H1 (cell line): Measurements from ENCODE around the gene FRRS1. TPM values are rescaled to one million over a fixed set of nuclear protein-coding genes. Genes with fewer than 3 reads are reported as not detected.

ENCODE experiments used
- POLR2A ChIP-seq, 2 experiments: IDR thresholded peaks; 1 replicate in 1 of 2; 2 replicates in 1 of 2; pipeline ENCODE4 v1.6.1; 2011; ENCODE audit warnings: low read depth in 2 of 2, low read length in 2 of 2, mild to moderate bottlenecking in 2 of 2; ENCODE audit errors: control extremely low read depth in 1 of 2
- polyA plus RNA-seq, 7 experiments: library from polyadenylated mRNA; depleted of rRNA in 3 of 7; stranded (reverse) in 5 of 7; unstranded in 2 of 7; fragments of >200 nt in 5 of 7; fragments of 200-250 nt in 2 of 7; gene quantifications; 1 replicate in 5 of 7; 2 replicates in 1 of 7; 4 replicates in 1 of 7; pipeline versions ENCODE4 v1.2.1 to v1.2.3, GENCODE V29; 2011 to 2013; ENCODE audit warnings: missing spikeins in 2 of 7, mixed read lengths in 2 of 7
- total RNA-seq: library from RNA; stranded (reverse); fragmentation: NEBNext Ultra II Directional; extraction: Animal tissue kit (Norgen Biotek cat#: 25700); gene quantifications from 2 replicates; pipeline ENCODE4 v1.2.1, GENCODE V29; 2021
- TF ChIP-seq, protein P1 (sequence below): fragments of 300-600 bp; sonication (generic); IDR thresholded peaks from 2 replicates; pipeline ENCODE4 v1.7.1; 2012; ENCODE audit warnings: low read length, moderate library complexity, mild to moderate bottlenecking, inconsistent platforms; ENCODE audit not compliant: insufficient replicate concordance

Gene FRRS1
- total and polyA plus RNA-seq, 2 of the 8 experiments (the other 6 are each of a cell fraction or from before 2014, with no cell fraction given) = 3.5 to 6.5 TPM

DNA sequence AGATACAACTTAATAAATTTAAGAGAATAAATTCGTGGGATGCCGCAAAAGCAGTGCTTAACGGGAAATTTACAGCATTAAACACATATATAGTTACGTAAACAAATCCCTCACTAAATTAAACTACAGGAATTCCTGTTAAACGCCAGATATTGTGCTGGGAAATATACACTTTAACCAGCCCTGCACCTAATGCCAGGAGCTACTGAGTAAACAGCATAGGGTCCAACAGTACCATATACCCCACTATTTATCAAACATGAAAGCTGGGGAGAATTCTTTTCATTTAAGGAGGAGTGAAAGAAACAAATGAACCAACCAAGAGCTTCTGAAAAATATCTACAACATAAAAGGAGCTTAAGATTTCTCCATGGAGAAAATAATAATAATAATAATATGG is 11.7 kb downstream of the FRRS1 start (continued):
- TF ChIP-seq, protein P1, sequence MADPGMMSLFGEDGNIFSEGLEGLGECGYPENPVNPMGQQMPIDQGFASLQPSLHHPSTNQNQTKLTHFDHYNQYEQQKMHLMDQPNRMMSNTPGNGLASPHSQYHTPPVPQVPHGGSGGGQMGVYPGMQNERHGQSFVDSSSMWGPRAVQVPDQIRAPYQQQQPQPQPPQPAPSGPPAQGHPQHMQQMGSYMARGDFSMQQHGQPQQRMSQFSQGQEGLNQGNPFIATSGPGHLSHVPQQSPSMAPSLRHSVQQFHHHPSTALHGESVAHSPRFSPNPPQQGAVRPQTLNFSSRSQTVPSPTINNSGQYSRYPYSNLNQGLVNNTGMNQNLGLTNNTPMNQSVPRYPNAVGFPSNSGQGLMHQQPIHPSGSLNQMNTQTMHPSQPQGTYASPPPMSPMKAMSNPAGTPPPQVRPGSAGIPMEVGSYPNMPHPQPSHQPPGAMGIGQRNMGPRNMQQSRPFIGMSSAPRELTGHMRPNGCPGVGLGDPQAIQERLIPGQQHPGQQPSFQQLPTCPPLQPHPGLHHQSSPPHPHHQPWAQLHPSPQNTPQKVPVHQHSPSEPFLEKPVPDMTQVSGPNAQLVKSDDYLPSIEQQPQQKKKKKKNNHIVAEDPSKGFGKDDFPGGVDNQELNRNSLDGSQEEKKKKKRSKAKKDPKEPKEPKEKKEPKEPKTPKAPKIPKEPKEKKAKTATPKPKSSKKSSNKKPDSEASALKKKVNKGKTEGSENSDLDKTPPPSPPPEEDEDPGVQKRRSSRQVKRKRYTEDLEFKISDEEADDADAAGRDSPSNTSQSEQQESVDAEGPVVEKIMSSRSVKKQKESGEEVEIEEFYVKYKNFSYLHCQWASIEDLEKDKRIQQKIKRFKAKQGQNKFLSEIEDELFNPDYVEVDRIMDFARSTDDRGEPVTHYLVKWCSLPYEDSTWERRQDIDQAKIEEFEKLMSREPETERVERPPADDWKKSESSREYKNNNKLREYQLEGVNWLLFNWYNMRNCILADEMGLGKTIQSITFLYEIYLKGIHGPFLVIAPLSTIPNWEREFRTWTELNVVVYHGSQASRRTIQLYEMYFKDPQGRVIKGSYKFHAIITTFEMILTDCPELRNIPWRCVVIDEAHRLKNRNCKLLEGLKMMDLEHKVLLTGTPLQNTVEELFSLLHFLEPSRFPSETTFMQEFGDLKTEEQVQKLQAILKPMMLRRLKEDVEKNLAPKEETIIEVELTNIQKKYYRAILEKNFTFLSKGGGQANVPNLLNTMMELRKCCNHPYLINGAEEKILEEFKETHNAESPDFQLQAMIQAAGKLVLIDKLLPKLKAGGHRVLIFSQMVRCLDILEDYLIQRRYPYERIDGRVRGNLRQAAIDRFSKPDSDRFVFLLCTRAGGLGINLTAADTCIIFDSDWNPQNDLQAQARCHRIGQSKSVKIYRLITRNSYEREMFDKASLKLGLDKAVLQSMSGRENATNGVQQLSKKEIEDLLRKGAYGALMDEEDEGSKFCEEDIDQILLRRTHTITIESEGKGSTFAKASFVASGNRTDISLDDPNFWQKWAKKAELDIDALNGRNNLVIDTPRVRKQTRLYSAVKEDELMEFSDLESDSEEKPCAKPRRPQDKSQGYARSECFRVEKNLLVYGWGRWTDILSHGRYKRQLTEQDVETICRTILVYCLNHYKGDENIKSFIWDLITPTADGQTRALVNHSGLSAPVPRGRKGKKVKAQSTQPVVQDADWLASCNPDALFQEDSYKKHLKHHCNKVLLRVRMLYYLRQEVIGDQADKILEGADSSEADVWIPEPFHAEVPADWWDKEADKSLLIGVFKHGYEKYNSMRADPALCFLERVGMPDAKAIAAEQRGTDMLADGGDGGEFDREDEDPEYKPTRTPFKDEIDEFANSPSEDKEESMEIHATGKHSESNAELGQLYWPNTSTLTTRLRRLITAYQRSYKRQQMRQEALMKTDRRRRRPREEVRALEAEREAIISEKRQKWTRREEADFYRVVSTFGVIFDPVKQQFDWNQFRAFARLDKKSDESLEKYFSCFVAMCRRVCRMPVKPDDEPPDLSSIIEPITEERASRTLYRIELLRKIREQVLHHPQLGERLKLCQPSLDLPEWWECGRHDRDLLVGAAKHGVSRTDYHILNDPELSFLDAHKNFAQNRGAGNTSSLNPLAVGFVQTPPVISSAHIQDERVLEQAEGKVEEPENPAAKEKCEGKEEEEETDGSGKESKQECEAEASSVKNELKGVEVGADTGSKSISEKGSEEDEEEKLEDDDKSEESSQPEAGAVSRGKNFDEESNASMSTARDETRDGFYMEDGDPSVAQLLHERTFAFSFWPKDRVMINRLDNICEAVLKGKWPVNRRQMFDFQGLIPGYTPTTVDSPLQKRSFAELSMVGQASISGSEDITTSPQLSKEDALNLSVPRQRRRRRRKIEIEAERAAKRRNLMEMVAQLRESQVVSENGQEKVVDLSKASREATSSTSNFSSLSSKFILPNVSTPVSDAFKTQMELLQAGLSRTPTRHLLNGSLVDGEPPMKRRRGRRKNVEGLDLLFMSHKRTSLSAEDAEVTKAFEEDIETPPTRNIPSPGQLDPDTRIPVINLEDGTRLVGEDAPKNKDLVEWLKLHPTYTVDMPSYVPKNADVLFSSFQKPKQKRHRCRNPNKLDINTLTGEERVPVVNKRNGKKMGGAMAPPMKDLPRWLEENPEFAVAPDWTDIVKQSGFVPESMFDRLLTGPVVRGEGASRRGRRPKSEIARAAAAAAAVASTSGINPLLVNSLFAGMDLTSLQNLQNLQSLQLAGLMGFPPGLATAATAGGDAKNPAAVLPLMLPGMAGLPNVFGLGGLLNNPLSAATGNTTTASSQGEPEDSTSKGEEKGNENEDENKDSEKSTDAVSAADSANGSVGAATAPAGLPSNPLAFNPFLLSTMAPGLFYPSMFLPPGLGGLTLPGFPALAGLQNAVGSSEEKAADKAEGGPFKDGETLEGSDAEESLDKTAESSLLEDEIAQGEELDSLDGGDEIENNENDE = no peak
- no peak for TF ChIP-seq POLR2A (IDR thresholded peaks at IDR 0.05; ENCODE audit: control extremely low read depth in 1 of 2, low read depth in 2 of 2, low read length in 2 of 2)
